Ascending aorta (tissue), 2 donors: ENCODE results near the gene PLCG2. TPM values are rescaled to one million over a fixed set of nuclear protein-coding genes. Genes with fewer than 3 reads are reported as not detected.
"Not testable (repeated sequence)": the region's sequence is repeated elsewhere in the genome, so short reads cannot be mapped to it uniquely, and the experiment has no call there.

Experiments
- DNase-seq, 2 donors: peaks; one replicate each; pipeline ENCODE4 v3.0.0-alpha.2; 2019; ENCODE audit warnings: low spot score in 2 of 2
- H3K27ac ChIP-seq, 2 donors: fragments of 200-600 bp; sonication (generic); one replicate each; pipeline ENCODE4 v1.5.1; 2016 to 2017; ENCODE audit warnings: mild to moderate bottlenecking in 1 of 2
- H3K27me3 ChIP-seq: fragments of 200-600 bp; sonication (generic); one replicate; pipeline ENCODE4 v1.5.1; 2017
- H3K36me3 ChIP-seq, 2 donors: fragments of 200-600 bp; sonication (generic); one replicate each; pipeline ENCODE4 v1.5.1; 2016
- H3K4me1 ChIP-seq, 2 donors: fragments of 200-600 bp; sonication (generic); one replicate each; pipeline ENCODE4 v1.5.1; 2016 to 2017; ENCODE audit warnings: mild to moderate bottlenecking in 1 of 2
- H3K4me3 ChIP-seq, 2 donors: fragments of 200-600 bp; sonication (generic); one replicate each; pipeline ENCODE4 v1.5.1; 2016 to 2017; ENCODE audit warnings: mild to moderate bottlenecking in 1 of 2
- H3K9me3 ChIP-seq, 2 donors: fragments of 200-600 bp; sonication (generic); one replicate each; pipeline ENCODE4 v1.5.1; 2016
- CTCF ChIP-seq, 3 experiments: fragments of 200-600 bp in 2 of 3; fragments of 450-650 bp in 1 of 3; sonication (generic) in 2 of 3; IDR thresholded peaks; one replicate each; pipeline ENCODE4 v1.5.1; 2016 to 2019; ENCODE audit warnings: antibody characterized with exemption in 3 of 3, mild to moderate bottlenecking in 1 of 3, moderate library complexity in 1 of 3
- intact Hi-C: fragments of 100-400 bp; cut with DNase I; formaldehyde crosslinking; loops from one replicate; pipeline ENCODE4 v1.15.1; 2023
- total RNA-seq: library from RNA; depleted of rRNA; stranded (reverse); fragments of >200 nt; gene quantifications from one replicate; pipeline ENCODE4 v1.1.0, GENCODE V29; 2016

PLCG2 gene
- total RNA-seq, 1 donor from 2014 or later: 34.2 TPM

DNA sequence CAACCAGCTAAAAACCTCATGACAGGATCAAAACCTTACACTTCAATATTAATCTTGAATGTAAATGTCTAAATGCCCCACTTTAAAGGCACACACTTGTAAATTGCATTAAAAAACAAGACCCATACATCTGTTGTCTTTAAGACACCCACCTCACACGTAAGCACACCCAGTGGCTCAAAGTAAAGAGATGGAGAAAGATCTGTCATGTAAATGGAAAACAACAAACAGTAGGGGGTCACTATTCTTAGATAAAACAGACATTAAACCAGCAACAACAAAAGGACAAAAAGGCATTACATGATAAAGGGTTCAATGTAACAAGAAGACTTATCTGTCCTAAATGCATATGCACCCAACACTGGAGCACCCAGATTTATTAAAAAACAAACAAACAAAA lies 196.5 kb downstream of the PLCG2 start:
- Histone ChIP-seq H3K27me3 (no peaks in the 10 kb centered on the region), H3K27ac (no peak overlapping the region), H3K4me1 (no peaks in the 10 kb centered on the region), H3K9me3 (peaks cover 4 to 23% of the 10 kb centered on the region in 2 donors), H3K4me3 (no peak overlapping the region), H3K36me3 (no peaks in the 10 kb centered on the region)
- TF ChIP-seq CTCF (IDR thresholded peaks at IDR 0.05): no peak
- no peak for DNase-seq
- intact Hi-C loops: no loop called here

DNA sequence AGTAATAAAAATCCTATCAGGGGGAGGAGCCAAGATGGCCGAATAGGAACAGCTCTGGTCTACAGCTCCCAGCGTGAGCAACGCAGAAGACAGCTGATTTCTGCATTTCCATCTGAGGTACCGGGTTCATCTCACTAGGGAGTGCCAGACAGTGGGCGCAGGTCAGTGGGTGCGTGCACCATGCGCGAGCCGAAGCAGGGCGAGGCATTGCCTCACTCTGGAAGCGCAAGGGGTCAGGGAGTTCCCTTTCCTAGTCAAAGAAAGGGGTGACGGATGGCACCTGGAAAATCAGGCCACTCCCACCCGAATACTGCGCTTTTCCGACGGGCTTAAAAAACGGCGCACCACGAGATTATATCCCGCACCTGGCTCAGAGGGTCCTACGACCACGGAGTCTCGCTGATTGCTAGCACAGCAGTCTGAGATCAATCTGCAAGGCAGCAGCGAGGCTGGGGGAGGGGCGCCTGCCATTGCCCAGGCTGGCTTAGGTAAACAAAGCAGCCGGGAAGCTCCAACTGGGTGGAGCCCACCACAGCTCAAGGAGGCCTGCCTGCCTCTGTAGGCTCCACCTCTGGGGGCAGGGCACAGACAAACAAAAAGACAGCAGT lies 198.3 kb downstream of the PLCG2 start:
- intact Hi-C loops, DNase-seq, H3K27me3 ChIP-seq, H3K4me1 ChIP-seq, H3K27ac ChIP-seq, H3K4me3 ChIP-seq, H3K9me3 ChIP-seq, H3K36me3 ChIP-seq: not testable (repeated sequence)

GRCh38 chr16:81987121-81987520 lies 208.0 kb downstream of the PLCG2 start:
- H3K4me1 ChIP-seq: no peaks in the 10 kb centered on the region
- no peak overlapping the region for H3K27ac ChIP-seq
- no peak for DNase-seq
- no peak overlapping the region for H3K4me3 ChIP-seq
- intact Hi-C loops: no loop called here
- H3K9me3 ChIP-seq: no peaks in the 10 kb centered on the region
- H3K27me3 ChIP-seq: no peaks in the 10 kb centered on the region
- no peaks in the 10 kb centered on the region for H3K36me3 ChIP-seq
- no peak for TF ChIP-seq CTCF (IDR thresholded peaks at IDR 0.05)

DNA sequence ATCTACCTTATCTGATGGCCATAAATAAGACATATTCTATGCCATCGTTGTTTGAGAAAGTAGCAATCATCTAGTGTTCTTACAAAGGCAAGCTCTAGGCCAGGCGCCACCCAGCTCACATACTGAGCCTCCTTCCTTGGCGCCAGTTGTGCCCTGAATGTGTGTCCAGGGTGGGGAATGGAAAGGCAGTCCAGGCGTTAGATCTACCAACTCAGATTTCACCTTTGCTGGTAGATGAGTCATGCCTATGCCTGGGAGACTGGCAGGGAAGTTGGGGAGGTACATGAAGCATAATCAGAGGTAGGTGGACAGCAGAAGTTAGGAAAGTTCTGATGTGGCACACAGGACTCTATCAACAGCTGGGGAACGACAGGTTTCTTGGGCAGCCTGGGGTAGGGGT lies 208.6 kb downstream of the PLCG2 start:
- no peaks in the 10 kb centered on the region for H3K27me3 ChIP-seq
- no peaks in the 10 kb centered on the region for H3K9me3 ChIP-seq
- no peaks in the 10 kb centered on the region for H3K36me3 ChIP-seq
- TF ChIP-seq CTCF (IDR thresholded peaks at IDR 0.05): no peak
- no peak overlapping the region for H3K4me3 ChIP-seq
- no peak for DNase-seq
- H3K27ac ChIP-seq: no peak overlapping the region
- H3K4me1 ChIP-seq: no peaks in the 10 kb centered on the region
- intact Hi-C loops: no loop called here

DNA sequence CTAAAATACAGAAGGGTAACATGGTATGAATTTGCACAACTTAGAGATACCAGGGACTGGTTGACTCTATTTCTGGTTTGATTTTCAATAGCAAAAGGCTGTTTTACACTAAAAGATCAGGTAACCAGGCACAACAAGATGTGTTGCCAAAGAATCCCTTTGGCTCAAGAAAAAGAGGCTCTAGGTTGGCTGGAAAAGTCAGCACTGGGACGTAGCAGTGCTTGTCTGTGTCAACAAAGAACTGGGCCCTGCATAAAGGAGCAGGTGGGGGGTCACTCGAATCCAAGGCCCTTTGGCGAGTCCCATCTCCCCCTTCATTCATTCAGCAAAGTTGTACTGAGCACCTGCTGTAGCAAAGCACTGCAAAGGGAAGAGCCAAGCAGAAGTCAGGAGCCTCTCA lies 213.8 kb downstream of the PLCG2 start:
- no peak for TF ChIP-seq CTCF (IDR thresholded peaks at IDR 0.05)
- H3K27ac ChIP-seq: no peak overlapping the region
- no peaks in the 10 kb centered on the region for H3K27me3 ChIP-seq
- peaks cover 0 to 3% of the 10 kb centered on the region in 2 donors for H3K4me1 ChIP-seq
- intact Hi-C loops: no loop called here
- no peak overlapping the region for H3K4me3 ChIP-seq
- H3K36me3 ChIP-seq: no peaks in the 10 kb centered on the region
- DNase-seq: no peak
- no peaks in the 10 kb centered on the region for H3K9me3 ChIP-seq

- no peak overlapping the region for H3K27ac ChIP-seq
- intact Hi-C loops: no loop called here
- no peak for TF ChIP-seq CTCF (IDR thresholded peaks at IDR 0.05)
Observed at GRCh38 chr16:81994485-81994884, 215.4 kb downstream of the PLCG2 start.

More at GRCh38 chr16:81994485-81994884, 215.4 kb downstream of the PLCG2 start:
- Histone ChIP-seq H3K4me1 (peaks cover 0 to 3% of the 10 kb centered on the region in 2 donors), H3K4me3 (no peak overlapping the region), H3K36me3 (no peaks in the 10 kb centered on the region), H3K9me3 (no peaks in the 10 kb centered on the region), H3K27me3 (no peaks in the 10 kb centered on the region)
- no peak for DNase-seq
